ENCODE measurements around the gene OR5AL1. TPM values are rescaled to one million over a fixed set of nuclear protein-coding genes. Genes with fewer than 3 reads are reported as not detected.
"Not testable (repeated sequence)": the region's sequence is repeated elsewhere in the genome, so short reads cannot be mapped to it uniquely, and the experiment has no call there.

Gene OR5AL1
- not detected for total RNA-seq

DNA sequence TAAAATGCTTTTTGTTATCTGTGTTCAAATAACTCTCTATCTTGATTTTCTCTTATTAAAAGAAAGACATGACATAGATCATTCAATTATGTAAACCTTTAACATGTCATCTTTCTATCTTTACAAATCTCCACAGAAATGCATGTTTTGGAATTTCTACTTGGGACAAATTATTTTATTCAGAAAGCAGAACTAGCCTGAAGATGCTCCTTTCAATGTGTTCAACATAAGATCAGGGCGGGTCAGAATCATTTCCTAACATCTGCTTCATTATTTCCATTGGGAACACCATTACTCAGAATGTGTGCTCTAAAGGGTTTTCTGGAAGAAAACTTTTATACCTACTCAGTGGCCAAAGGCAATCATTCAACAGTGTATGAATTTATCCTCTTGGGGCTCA lies at the start of gene OR5AL1:
Gene OR5AL1, plus strand, starts transcription at position 301 of the 400 bp plus-strand sequence.
- DNase-seq (ENCODE audit: low spot score): no peak
- no peak for ATAC-seq
- intact Hi-C loops (cut with DNase I): no loop called here

DNA sequence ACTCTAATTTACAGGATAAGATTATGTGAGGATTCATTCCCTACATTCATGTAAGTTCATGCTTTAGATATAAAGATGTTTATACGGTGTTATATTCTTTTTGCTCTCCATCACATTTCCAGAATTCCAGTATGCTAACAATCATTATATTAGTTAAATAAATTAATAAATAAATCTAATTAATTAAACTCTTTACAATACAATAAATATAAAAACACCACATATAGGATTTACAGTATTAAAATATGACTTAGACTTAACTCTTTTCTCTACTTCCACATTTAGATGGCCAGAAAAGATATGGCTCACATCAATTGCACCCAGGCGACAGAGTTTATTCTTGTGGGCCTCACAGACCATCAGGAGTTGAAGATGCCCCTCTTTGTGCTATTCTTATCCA lies 37.2 kb upstream of the OR5AL1 start, which contains the start of gene OR8U1:
Gene OR8U1, plus strand, starts transcription at position 301 of the 400 bp plus-strand sequence. Its CDS starts 0 bp downstream, at position 301.
- no peak for ATAC-seq
- intact Hi-C loops (cut with DNase I): no loop called here
- DNase-seq (ENCODE audit: low spot score): no peak

DNA sequence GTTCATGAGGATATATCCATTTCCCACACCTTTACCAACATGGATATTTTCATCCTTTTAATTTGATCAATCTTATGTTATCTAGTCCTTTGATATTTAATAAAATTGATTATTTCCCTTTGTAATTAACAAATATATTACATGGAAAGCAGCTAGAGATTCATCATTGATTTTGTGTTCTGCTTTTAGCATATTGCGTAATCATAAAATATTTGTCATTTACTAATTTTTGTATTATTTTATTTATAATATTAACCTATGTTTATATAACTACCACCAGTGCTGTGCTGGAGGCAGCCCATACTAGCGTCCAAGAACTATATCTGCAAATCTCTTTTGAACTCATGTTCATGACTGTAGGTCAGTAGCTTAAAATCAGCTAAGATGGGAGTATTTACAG lies 32.4 kb upstream of the OR5AL1 start:
- intact Hi-C loops (cut with DNase I): no loop called here
- no peak for DNase-seq (ENCODE audit: low spot score)
- no peak for ATAC-seq

DNA sequence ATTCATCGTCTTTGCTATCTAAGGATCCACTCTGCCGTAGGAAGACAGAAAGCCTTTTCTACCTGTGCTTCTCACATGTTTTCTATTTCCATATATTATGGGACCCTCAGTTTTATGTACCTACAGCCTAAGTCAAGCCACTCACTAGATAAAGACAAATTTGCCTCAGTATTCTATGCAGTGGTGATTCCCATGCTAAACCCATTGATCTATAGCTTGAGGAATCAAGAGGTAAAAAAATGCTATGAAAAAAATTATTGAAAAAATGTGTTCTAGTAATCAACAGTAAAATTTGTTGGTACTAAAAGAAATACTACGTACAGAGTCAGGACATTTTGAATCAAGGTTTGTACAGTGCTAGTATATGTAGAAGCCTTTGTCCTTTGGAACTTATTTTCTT lies 18.1 kb upstream of the OR5AL1 start:
- intact Hi-C loops (cut with DNase I): no loop called here

DNA sequence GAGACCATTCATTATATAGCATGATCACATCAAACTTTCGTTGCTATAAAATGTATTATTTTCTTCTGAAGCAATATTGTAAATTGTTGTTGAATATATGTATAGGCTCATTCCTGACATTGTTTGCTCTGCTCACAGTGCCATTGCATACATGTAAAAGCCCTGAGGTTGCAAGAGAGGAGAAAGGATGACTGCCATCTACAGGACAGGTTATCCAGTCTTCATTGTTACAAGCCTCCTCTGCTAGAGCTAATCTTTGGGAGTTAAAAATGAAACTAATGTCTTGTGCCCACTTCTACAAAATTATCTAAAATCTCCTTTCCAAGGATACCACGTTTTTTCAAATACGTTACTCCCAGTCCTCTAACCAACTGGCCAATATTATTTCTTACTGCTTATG lies 16.4 kb upstream of the OR5AL1 start:
- intact Hi-C loops (cut with DNase I): no loop called here
- DNase-seq (ENCODE audit: low spot score) (no peak), ATAC-seq (no peak)

More for the DNA sequence above, 18.1 kb upstream of the OR5AL1 start:
- DNase-seq (ENCODE audit: low spot score) (no peak), ATAC-seq (no peak)

DNA sequence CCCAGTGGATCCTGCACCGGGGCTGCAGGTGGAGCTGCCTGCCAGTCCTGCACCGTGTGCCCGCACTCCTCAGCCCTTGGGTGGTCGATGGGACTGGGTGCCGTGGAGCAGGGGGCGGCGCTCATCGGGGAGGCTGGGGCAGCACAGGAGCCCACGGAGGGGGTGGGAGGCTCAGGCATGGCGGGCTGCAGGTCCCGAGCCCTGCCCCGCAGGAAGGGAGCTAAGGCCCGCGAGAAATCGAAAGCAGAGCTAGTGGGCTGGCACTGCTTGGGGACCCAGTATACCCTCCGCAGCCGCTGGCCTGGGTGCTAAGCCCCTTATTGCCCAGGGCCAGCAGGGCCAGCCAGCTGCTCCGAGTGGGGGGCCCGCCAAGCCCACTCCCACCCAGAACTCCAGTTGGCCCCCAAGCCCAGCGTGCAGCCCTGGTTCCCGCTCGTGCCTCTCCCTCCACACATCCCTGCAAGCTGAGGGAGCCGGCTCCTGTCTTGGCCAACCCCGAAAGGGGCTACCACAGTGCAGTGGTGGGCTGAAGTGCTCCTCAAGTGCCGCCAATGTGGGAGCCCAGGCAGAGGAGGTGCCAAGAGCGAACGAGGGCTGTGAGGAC lies 10.5 kb upstream of the OR5AL1 start:
- intact Hi-C loops (cut with DNase I); DNase-seq (ENCODE audit: low spot score); ATAC-seq: not testable (repeated sequence)

DNA sequence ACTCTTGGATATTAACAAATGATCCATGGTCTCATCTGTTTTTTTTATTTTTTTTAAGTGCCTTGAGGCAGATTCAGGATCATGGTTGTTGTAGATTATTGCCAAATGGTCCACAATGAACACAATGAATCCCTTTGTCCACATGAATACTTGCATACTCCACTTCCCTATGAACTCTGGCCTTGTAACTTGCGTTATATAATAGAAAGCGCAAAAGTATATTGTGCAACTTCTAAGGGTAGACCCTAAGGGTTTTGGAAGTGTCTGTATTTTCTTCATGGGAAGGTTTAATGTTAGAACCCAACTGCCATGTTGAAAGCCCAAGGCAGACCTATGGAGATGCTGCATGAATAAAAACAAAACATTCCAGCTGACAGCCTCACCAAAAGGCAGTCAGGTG lies 8.1 kb upstream of the OR5AL1 start:
- intact Hi-C loops (cut with DNase I): no loop called here
- no peak for DNase-seq (ENCODE audit: low spot score)
- ATAC-seq: peak; percentile 73

DNA sequence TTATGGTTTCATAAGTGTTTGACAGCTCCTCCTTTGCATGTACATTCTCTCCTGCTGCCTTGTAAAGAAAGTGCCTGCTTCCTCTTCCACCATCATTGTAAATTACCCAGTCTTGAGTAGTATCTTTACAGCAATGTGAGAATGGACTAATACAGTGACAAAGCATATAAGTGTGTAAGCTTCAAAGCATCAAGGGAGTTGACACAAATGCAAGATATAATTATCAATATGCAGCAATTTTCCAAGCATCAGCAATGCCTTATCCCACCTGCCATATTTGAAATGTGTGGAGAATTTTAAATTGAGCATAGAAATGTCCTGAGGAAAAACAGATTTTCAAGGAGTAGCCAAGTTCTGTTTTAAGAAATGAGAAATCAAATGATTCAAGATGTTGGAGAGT lies 1.7 kb upstream of the OR5AL1 start:
- intact Hi-C loops (cut with DNase I): no loop called here
- no peak for DNase-seq (ENCODE audit: low spot score)
- ATAC-seq: no peak

DNA sequence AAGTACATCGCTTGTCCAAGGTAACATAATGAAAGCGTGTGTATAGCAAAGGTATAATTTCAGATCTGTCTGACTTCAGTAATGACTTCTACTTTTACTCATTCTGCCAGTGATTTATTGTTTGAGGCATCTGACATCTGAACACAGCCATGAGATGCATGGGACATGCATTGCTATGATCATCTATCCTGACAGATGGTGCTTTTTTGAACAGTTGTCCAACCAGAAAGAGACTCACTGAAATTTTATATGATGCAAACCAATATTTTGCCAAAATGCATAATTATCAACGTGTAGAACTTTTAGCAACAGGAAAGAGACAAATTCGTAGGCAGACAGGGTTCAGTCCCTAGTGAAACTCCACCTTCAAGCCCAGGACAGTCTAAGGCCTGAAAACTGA lies 41.0 kb downstream of the OR5AL1 start:
- intact Hi-C loops (cut with DNase I): loop anchor here (10.0 kb wide), 1 partner anchor 61 kb away; no protein-coding TSS in a partner anchor
- DNase-seq (ENCODE audit: low spot score) (no peak), ATAC-seq (no peak)

DNA sequence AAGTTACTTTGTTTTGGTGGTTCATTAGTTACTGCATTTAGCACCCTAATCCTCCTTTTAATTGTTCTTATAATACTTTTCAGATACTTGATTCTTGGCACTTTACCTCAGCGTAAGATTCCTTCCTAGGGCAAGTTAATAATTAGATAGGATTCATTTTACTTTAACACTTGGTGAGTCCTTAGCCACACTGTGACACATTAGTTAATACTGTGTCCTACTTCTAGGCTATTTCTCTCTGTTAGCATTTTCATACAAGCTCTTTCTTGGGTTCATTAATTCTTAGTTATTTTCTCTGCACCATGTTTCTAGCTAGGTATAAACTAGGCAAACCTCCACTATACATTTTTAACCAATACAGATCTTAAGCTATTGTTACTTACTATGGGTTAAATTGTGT lies 44.6 kb downstream of the OR5AL1 start:
- no peak for DNase-seq (ENCODE audit: low spot score)
- ATAC-seq: no peak
- intact Hi-C loops (cut with DNase I): loop anchor here (10.0 kb wide), 1 partner anchor 58 kb away; no protein-coding TSS in a partner anchor

Other genes with a start within 250 kb of the OR5AL1 start
- gene OR5J2, start 236.1 kb upstream of the OR5AL1 start, total RNA-seq: not detected
- not detected for gene OR5T2, start 178.4 kb upstream of the OR5AL1 start, total RNA-seq
- not detected for gene OR5T3, start 160.4 kb upstream of the OR5AL1 start, total RNA-seq
- gene OR5T1, start 138.5 kb upstream of the OR5AL1 start, total RNA-seq: not detected
- gene OR8H1, start 120.4 kb upstream of the OR5AL1 start, total RNA-seq: not detected
- not detected for gene OR8K3, start 97.6 kb upstream of the OR5AL1 start, total RNA-seq
- not detected for gene OR8K1, start 66.7 kb upstream of the OR5AL1 start, total RNA-seq
- not detected for gene OR8J1, start 58.4 kb upstream of the OR5AL1 start, total RNA-seq
- gene OR8U1, start 37.1 kb upstream of the OR5AL1 start, total RNA-seq: not detected
- not detected for gene OR5M3, start 60.7 kb downstream of the OR5AL1 start, total RNA-seq
- gene OR5M8, start 78.7 kb downstream of the OR5AL1 start, total RNA-seq: not detected
- not detected for gene OR5M11, start 130.6 kb downstream of the OR5AL1 start, total RNA-seq
- gene OR5M10, start 165.0 kb downstream of the OR5AL1 start, total RNA-seq: not detected
- gene OR5M1, start 202.2 kb downstream of the OR5AL1 start, total RNA-seq: not detected
- gene OR5AP2, start 229.7 kb downstream of the OR5AL1 start, total RNA-seq: not detected